GM21576 (cell line): Measurements from ENCODE around the gene TUT1.

ENCODE experiments used
- ATAC-seq: cut with Tn5 transposase; IDR thresholded peaks from one replicate; pipeline ENCODE4 v1.9.1; 2021; ENCODE audit warnings: mild to moderate bottlenecking, moderate library complexity; ENCODE audit not compliant: unreplicated experiment

The TUT1 gene

GRCh38 chr11:62542750-62543567 lies 48.4 kb downstream of the TUT1 start:
- no peak for ATAC-seq

GRCh38 chr11:62542111-62542745 lies 49.1 kb downstream of the TUT1 start:
- no peak for ATAC-seq

- peak; percentile 46 for ATAC-seq
These were observed 50.3 kb downstream of the TUT1 start for GRCh38 chr11:62540804-62541701.

- ATAC-seq: no peak
These were observed 51.9 kb downstream of the TUT1 start for GRCh38 chr11:62539238-62539925.

- ATAC-seq: no peak
These were observed 52.7 kb downstream of the TUT1 start for GRCh38 chr11:62538470-62539237.

- ATAC-seq: no peak
These were observed 54.9 kb downstream of the TUT1 start for GRCh38 chr11:62536301-62536957.

GRCh38 chr11:62535802-62536201 lies 55.5 kb downstream of the TUT1 start:
- no peak for ATAC-seq

GRCh38 chr11:62534779-62535545 lies 56.4 kb downstream of the TUT1 start:
- no peak for ATAC-seq

- ATAC-seq: no peak
These were observed 59.2 kb downstream of the TUT1 start for GRCh38 chr11:62532096-62532495.
